Astrocyte (in vitro differentiated cells and primary cell): ENCODE data around the gene SCN8A. TPM values are rescaled to one million over a fixed set of nuclear protein-coding genes. Genes with fewer than 3 reads are reported as not detected.

Source experiments
- DNase-seq: peaks from one replicate; pipeline ENCODE4 v3.0.0-alpha.2; 2010; ENCODE audit warnings: low read depth
- FAIRE-seq: peaks from 2 replicates; lab custom pipeline; 2011; peaks lifted over from hg19 to GRCh38; lab: Jason Lieb, UNC
- H2AFZ ChIP-seq: 2 replicates; pipeline ENCODE4 v1.6.0; 2012; ENCODE audit warnings: low read depth, low read length, inconsistent platforms
- H3K27ac ChIP-seq: 2 replicates; pipeline ENCODE4 v1.5.1; 2011; ENCODE audit warnings: low read depth, low read length, inconsistent platforms
- H3K27me3 ChIP-seq: 2 replicates; pipeline ENCODE4 v1.6.0; 2011; ENCODE audit warnings: low read length, inconsistent platforms; ENCODE audit not compliant: insufficient read depth
- H3K36me3 ChIP-seq: 2 replicates; pipeline ENCODE4 v1.5.1; 2011; ENCODE audit warnings: low read length, inconsistent platforms; ENCODE audit not compliant: insufficient read depth
- H3K4me1 ChIP-seq: 2 replicates; pipeline ENCODE4 v1.5.1; 2011; ENCODE audit warnings: low read length, inconsistent platforms; ENCODE audit not compliant: insufficient read depth
- H3K4me2 ChIP-seq: 2 replicates; pipeline ENCODE4 v1.6.0; 2012; ENCODE audit warnings: low read length, inconsistent platforms
- H3K4me3 ChIP-seq: 2 replicates; pipeline ENCODE4 v1.5.1; 2011; ENCODE audit warnings: low read depth, mild to moderate bottlenecking, low read length, inconsistent platforms; ENCODE audit not compliant: insufficient read depth
- H3K79me2 ChIP-seq: 2 replicates; pipeline ENCODE4 v1.6.0; 2012; ENCODE audit warnings: mild to moderate bottlenecking, low read length, inconsistent platforms; ENCODE audit not compliant: insufficient read depth
- H3K9ac ChIP-seq: 2 replicates; pipeline ENCODE4 v1.6.0; 2012; ENCODE audit warnings: mild to moderate bottlenecking, low read length, inconsistent platforms
- H3K9me3 ChIP-seq: 2 replicates; pipeline ENCODE4 v1.5.1; 2012; ENCODE audit warnings: low read depth, mild to moderate bottlenecking, low read length, inconsistent platforms; ENCODE audit not compliant: insufficient read depth
- H4K20me1 ChIP-seq: 2 replicates; pipeline ENCODE4 v1.6.0; 2012; ENCODE audit warnings: low read length, inconsistent platforms; ENCODE audit not compliant: insufficient read depth
- H3K27ac Mint-ChIP-seq: one replicate; pipeline ENCODE4 v1.8.0; 2021; ENCODE audit warnings: mild to moderate bottlenecking, mixed read lengths; ENCODE audit not compliant: unreplicated experiment
- H3K27me3 Mint-ChIP-seq: one replicate; pipeline ENCODE4 v1.8.0; 2021; ENCODE audit warnings: low read depth, mixed read lengths; ENCODE audit not compliant: unreplicated experiment
- H3K36me3 Mint-ChIP-seq: one replicate; pipeline ENCODE4 v1.8.0; 2021; ENCODE audit warnings: low read depth, mixed read lengths; ENCODE audit not compliant: unreplicated experiment
- H3K4me1 Mint-ChIP-seq: one replicate; pipeline ENCODE4 v1.8.0; 2021; ENCODE audit warnings: low read depth, mixed read lengths; ENCODE audit not compliant: unreplicated experiment
- H3K4me3 Mint-ChIP-seq: one replicate; pipeline ENCODE4 v1.8.0; 2021; ENCODE audit warnings: mild to moderate bottlenecking, moderate library complexity, mixed read lengths; ENCODE audit not compliant: unreplicated experiment
- H3K9me3 Mint-ChIP-seq: one replicate; pipeline ENCODE4 v1.8.0; 2021; ENCODE audit warnings: mild to moderate bottlenecking, mixed read lengths; ENCODE audit not compliant: unreplicated experiment
- EZH2 ChIP-seq: IDR thresholded peaks from 2 replicates; pipeline ENCODE4 v1.6.1; 2012; ENCODE audit warnings: mild to moderate bottlenecking, low read length, inconsistent platforms; ENCODE audit not compliant: insufficient read depth
- total RNA-seq: library from RNA; stranded (reverse); gene quantifications from 2 replicates; pipeline ENCODE4 v1.2.1, GENCODE V29; 2021
- TF ChIP-seq, protein P1 (sequence below): IDR thresholded peaks from 2 replicates; pipeline ENCODE4 v1.5.1; 2011; ENCODE audit warnings: low read depth, mild to moderate bottlenecking, inconsistent platforms, low read length, moderate library complexity; ENCODE audit not compliant: insufficient read depth

SCN8A gene
- total RNA-seq, 1 donor from 2014 or later = 6.5 TPM

DNA sequence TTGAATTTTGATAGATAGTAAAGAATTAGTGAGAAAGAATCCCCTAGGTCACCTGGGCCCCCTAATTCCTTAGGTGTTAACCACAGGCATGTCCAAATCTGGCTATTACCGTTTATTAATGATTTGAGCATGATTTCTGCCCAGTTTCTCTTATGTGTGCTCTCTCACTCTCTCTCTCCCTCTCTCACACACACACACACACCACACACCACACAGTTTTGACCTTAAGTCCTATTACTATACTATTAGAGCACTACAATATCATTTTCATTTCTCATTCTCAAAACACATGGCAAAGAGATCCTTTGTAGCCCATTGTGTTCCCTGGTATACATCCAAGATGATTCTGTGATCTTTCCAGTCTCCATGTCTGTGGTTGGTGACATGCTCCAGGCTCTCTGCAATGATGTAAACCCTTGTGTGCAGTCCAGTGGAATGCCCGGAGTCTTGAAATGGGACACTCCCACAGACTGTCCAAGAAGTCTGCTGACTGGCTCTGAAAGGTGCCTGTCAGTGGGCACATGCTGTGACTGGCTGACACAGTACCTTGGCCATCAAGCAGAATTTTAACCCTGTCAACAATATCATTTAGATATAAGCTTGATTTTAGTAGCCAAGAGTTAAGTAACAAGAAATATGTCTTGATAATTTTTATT is 161.3 kb downstream of the SCN8A start:
- Histone ChIP-seq H3K36me3 (peaks cover 3% of the 10 kb centered on the region), H2AFZ (no peak overlapping the region), H3K4me3 (no peak overlapping the region), H3K27me3 (no peaks in the 10 kb centered on the region), H3K4me1 (no peaks in the 10 kb centered on the region), H4K20me1 (no peaks in the 10 kb centered on the region), H3K9ac (no peak overlapping the region), H3K9me3 (no peaks in the 10 kb centered on the region), H3K27ac (no peak overlapping the region), H3K4me2 (no peak overlapping the region), H3K79me2 (no peaks in the 10 kb centered on the region)
- peak; percentile 52 for FAIRE-seq
- peak overlapping the region; percentile 16 for H3K27ac Mint-ChIP-seq
- peaks cover 1% of the 10 kb centered on the region for H3K9me3 Mint-ChIP-seq
- no peaks in the 10 kb centered on the region for H3K27me3 Mint-ChIP-seq
- no peak for TF ChIP-seq EZH2
- TF ChIP-seq, protein P1, sequence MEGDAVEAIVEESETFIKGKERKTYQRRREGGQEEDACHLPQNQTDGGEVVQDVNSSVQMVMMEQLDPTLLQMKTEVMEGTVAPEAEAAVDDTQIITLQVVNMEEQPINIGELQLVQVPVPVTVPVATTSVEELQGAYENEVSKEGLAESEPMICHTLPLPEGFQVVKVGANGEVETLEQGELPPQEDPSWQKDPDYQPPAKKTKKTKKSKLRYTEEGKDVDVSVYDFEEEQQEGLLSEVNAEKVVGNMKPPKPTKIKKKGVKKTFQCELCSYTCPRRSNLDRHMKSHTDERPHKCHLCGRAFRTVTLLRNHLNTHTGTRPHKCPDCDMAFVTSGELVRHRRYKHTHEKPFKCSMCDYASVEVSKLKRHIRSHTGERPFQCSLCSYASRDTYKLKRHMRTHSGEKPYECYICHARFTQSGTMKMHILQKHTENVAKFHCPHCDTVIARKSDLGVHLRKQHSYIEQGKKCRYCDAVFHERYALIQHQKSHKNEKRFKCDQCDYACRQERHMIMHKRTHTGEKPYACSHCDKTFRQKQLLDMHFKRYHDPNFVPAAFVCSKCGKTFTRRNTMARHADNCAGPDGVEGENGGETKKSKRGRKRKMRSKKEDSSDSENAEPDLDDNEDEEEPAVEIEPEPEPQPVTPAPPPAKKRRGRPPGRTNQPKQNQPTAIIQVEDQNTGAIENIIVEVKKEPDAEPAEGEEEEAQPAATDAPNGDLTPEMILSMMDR = no peak
- peaks cover 19% of the 10 kb centered on the region for H3K4me1 Mint-ChIP-seq
- peak; percentile 87 for DNase-seq
- peaks cover 12% of the 10 kb centered on the region for H3K36me3 Mint-ChIP-seq
- no peak overlapping the region for H3K4me3 Mint-ChIP-seq

DNA sequence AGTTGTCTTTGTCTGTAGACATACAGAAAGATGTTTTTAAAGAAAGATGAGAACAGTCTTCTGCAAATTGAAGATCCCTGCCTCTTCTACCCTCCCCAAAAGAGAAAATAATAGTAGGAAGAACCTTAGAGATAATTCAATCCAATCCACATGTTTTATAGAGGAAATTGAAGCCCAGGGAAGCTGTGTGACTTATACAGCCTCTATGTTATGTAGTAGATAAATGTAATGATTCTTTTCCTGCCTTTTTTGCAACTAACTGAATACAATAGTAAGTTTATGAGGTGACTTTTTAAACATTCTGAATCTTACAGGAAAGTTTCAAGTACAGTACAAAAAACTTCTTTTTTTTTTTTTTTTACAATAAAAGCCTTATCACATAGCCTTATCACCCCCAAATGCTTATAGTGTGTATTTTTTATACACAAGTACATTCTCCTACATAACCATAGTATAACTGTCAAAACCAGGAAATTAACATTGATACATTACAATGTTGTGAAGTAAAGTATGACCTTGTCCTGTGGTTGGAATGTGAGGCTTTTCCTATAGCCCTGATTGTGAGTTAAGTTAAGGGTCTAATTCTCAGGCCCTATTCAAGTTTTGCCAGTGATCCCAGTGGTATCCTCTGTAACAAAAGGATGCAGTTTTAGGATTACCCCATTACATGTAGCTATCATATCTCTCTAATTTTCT is 163.1 kb downstream of the SCN8A start:
- H3K27ac ChIP-seq = no peak overlapping the region
- H3K36me3 Mint-ChIP-seq = peaks cover 12% of the 10 kb centered on the region
- H3K4me2 ChIP-seq = no peak overlapping the region
- H3K9me3 Mint-ChIP-seq = peaks cover 1% of the 10 kb centered on the region
- TF ChIP-seq, protein P1 = no peak
- TF ChIP-seq EZH2 = no peak
- no peaks in the 10 kb centered on the region for H3K79me2 ChIP-seq
- no peaks in the 10 kb centered on the region for H3K36me3 ChIP-seq
- no peak overlapping the region for H2AFZ ChIP-seq
- no peak for FAIRE-seq
- H3K4me3 Mint-ChIP-seq = no peak overlapping the region
- no peak overlapping the region for H3K4me3 ChIP-seq
- peaks cover 19% of the 10 kb centered on the region for H3K4me1 Mint-ChIP-seq
- H3K4me1 ChIP-seq = no peaks in the 10 kb centered on the region
- no peaks in the 10 kb centered on the region for H3K27me3 Mint-ChIP-seq
- H3K9ac ChIP-seq = no peak overlapping the region
- no peaks in the 10 kb centered on the region for H3K27me3 ChIP-seq
- no peaks in the 10 kb centered on the region for H4K20me1 ChIP-seq
- DNase-seq = no peak
- H3K9me3 ChIP-seq = no peaks in the 10 kb centered on the region
- H3K27ac Mint-ChIP-seq = no peak overlapping the region

DNA sequence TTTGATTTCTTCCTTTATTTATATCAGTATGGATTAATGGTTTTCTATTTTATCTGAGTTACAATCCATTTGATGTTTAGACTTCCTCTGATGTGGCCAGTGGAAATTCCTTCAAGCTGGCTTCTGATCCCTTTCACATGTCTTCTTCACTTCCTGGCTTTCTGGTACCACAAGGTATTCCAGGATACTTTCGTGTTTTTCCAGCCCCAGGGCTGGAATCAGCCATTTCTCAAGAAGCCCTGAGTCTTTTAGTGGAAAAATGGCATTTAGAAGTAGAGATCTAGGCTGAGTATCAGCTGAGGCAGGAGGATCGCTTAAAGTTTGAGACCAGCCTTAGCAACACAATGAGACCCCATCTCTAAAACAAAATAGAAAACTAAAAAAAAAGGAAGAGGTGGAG is 164.2 kb downstream of the SCN8A start:
- peaks cover 12% of the 10 kb centered on the region for H3K36me3 Mint-ChIP-seq
- H3K4me1 ChIP-seq = no peaks in the 10 kb centered on the region

More for the DNA sequence above, 164.2 kb downstream of the SCN8A start:
- no peak overlapping the region for H3K4me2 ChIP-seq
- Mint-ChIP-seq H3K4me1 (peaks cover 19% of the 10 kb centered on the region), H3K27me3 (no peaks in the 10 kb centered on the region), H3K4me3 (no peak overlapping the region), H3K9me3 (peaks cover 1% of the 10 kb centered on the region), H3K27ac (no peak overlapping the region)
- FAIRE-seq (no peak), DNase-seq (no peak)
- no peak overlapping the region for H3K4me3 ChIP-seq
- no peaks in the 10 kb centered on the region for H4K20me1 ChIP-seq
- H3K36me3 ChIP-seq = no peaks in the 10 kb centered on the region
- H3K27ac ChIP-seq = no peak overlapping the region
- TF ChIP-seq EZH2 = no peak
- TF ChIP-seq, protein P1 = no peak
- no peak overlapping the region for H2AFZ ChIP-seq
- no peaks in the 10 kb centered on the region for H3K27me3 ChIP-seq
- H3K9me3 ChIP-seq = no peaks in the 10 kb centered on the region
- H3K79me2 ChIP-seq = no peaks in the 10 kb centered on the region
- no peak overlapping the region for H3K9ac ChIP-seq
